ENCODE results near the gene PPP2R2B. TPM values are rescaled to one million over a fixed set of nuclear protein-coding genes. Genes with fewer than 3 reads are reported as not detected.

Gene PPP2R2B
- polyA plus RNA-seq, 3 donors = 0.08 TPM; not detected in 2

DNA sequence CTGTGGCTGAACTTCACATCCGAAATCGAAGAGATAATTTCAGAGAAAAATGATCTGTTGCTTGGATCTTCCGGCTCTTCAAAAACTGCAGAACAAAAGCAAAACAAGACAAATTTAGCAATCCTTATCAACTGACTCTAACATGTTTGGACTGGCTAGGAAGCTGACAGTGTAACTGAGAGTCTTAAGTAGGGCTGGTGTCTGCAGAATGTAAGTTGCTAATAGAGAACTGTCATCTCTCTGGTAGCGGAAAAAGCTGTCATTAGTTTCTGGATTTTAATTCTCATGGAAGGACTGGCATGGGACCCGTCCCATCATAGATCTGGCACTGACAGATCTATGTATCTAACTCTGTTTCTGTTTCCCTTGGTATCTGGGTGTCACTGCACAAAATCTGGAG is 278.2 kb downstream of the PPP2R2B start:
- WGBS (ENCODE audit: insufficient coverage) = 95% methylated on average over 4 of the region's 5 CpGs
- Histone ChIP-seq H3K9me3 (replicated peaks in 1 of 2; ENCODE audit: control insufficient read depth in 1 of 2, insufficient read depth in 1 of 2, low read length in 2 of 2) (no peaks in the 10 kb centered on the region), H3K79me2 (ENCODE audit: insufficient read depth, low read length) (no peaks in the 10 kb centered on the region)

GRCh38 chr5:146599261-146599660 is 279.3 kb downstream of the PPP2R2B start:
- WGBS (ENCODE audit: insufficient coverage) = 89% methylated on average over 1 of the region's 1 CpG
- H3K9me3 ChIP-seq (replicated peaks in 1 of 2; ENCODE audit: control insufficient read depth in 1 of 2, insufficient read depth in 1 of 2, low read length in 2 of 2) = no peaks in the 10 kb centered on the region
- H2AFZ ChIP-seq (ENCODE audit: insufficient read depth, low read depth, low read length, poor library complexity, severe bottlenecking) = no peak overlapping the region
- no peak overlapping the region for H3K27ac Mint-ChIP-seq
- H3K36me3 Mint-ChIP-seq = no peaks in the 10 kb centered on the region
- TF ChIP-seq, protein P1, sequence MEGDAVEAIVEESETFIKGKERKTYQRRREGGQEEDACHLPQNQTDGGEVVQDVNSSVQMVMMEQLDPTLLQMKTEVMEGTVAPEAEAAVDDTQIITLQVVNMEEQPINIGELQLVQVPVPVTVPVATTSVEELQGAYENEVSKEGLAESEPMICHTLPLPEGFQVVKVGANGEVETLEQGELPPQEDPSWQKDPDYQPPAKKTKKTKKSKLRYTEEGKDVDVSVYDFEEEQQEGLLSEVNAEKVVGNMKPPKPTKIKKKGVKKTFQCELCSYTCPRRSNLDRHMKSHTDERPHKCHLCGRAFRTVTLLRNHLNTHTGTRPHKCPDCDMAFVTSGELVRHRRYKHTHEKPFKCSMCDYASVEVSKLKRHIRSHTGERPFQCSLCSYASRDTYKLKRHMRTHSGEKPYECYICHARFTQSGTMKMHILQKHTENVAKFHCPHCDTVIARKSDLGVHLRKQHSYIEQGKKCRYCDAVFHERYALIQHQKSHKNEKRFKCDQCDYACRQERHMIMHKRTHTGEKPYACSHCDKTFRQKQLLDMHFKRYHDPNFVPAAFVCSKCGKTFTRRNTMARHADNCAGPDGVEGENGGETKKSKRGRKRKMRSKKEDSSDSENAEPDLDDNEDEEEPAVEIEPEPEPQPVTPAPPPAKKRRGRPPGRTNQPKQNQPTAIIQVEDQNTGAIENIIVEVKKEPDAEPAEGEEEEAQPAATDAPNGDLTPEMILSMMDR (IDR thresholded peaks at IDR 0.05) = no peak
- no peaks in the 10 kb centered on the region for H3K36me3 ChIP-seq (replicated peaks in 1 of 2; ENCODE audit: control insufficient read depth in 1 of 2, insufficient read depth in 2 of 2, low read length in 2 of 2)
- H3K4me1 Mint-ChIP-seq = no peaks in the 10 kb centered on the region
- H3K4me3 ChIP-seq (replicated peaks in 1 of 3; ENCODE audit: low read depth in 2 of 3, low read length in 3 of 3) = no peak overlapping the region
- no peak for DNase-seq
- no peaks in the 10 kb centered on the region for H3K27me3 ChIP-seq (ENCODE audit: control insufficient read depth in 2 of 2, insufficient read depth in 2 of 2, low read length in 2 of 2)
- H3K9ac ChIP-seq (ENCODE audit: insufficient read depth, low read length, poor library complexity, severe bottlenecking) = no peak overlapping the region
- H3K79me2 ChIP-seq (ENCODE audit: insufficient read depth, low read length) = no peaks in the 10 kb centered on the region
- no peak overlapping the region for H3K27ac ChIP-seq (ENCODE audit: low read depth in 1 of 2, low read length in 2 of 2)
- no peaks in the 10 kb centered on the region for H4K20me1 ChIP-seq (ENCODE audit: insufficient read depth, low read length)
- intact Hi-C loops (cut with micrococcal nuclease) = no loop called here
- no peak overlapping the region for H3K4me3 Mint-ChIP-seq
- H3K9me3 Mint-ChIP-seq = peaks cover 0 to 2% (median 0%) of the 10 kb centered on the region in 7 donors
- peaks cover 0 to 2% (median 0%) of the 10 kb centered on the region in 3 donors for H3K27me3 Mint-ChIP-seq (ENCODE audit: low read depth in 3 of 3)
- no peaks in the 10 kb centered on the region for H3K4me1 ChIP-seq (ENCODE audit: control insufficient read depth in 1 of 2, insufficient read depth in 2 of 2, low read length in 2 of 2)
- H3K4me2 ChIP-seq (replicated peaks; ENCODE audit: extremely low read depth, low read length, poor library complexity, severe bottlenecking) = no peak overlapping the region

More for the DNA sequence above, 278.2 kb downstream of the PPP2R2B start:
- intact Hi-C loops (cut with micrococcal nuclease) = no loop called here
- Mint-ChIP-seq H3K36me3 (no peaks in the 10 kb centered on the region), H3K27ac (no peak overlapping the region), H3K27me3 (ENCODE audit: low read depth in 3 of 3) (peaks cover 0 to 4% (median 0%) of the 10 kb centered on the region in 3 donors), H3K4me1 (no peaks in the 10 kb centered on the region), H3K4me3 (no peak overlapping the region), H3K9me3 (peaks cover 0 to 2% (median 0%) of the 10 kb centered on the region in 7 donors)
- Histone ChIP-seq H3K9ac (ENCODE audit: insufficient read depth, low read length, poor library complexity, severe bottlenecking) (no peak overlapping the region), H3K4me1 (ENCODE audit: control insufficient read depth in 1 of 2, insufficient read depth in 2 of 2, low read length in 2 of 2) (no peaks in the 10 kb centered on the region), H4K20me1 (ENCODE audit: insufficient read depth, low read length) (no peaks in the 10 kb centered on the region), H3K27me3 (ENCODE audit: control insufficient read depth in 2 of 2, insufficient read depth in 2 of 2, low read length in 2 of 2) (no peaks in the 10 kb centered on the region), H3K27ac (ENCODE audit: low read depth in 1 of 2, low read length in 2 of 2) (no peak overlapping the region), H2AFZ (ENCODE audit: insufficient read depth, low read depth, low read length, poor library complexity, severe bottlenecking) (no peak overlapping the region), H3K4me3 (replicated peaks in 1 of 3; ENCODE audit: low read depth in 2 of 3, low read length in 3 of 3) (no peak overlapping the region), H3K4me2 (replicated peaks; ENCODE audit: extremely low read depth, low read length, poor library complexity, severe bottlenecking) (no peak overlapping the region), H3K36me3 (replicated peaks in 1 of 2; ENCODE audit: control insufficient read depth in 1 of 2, insufficient read depth in 2 of 2, low read length in 2 of 2) (no peaks in the 10 kb centered on the region)
- DNase-seq = no peak
- TF ChIP-seq, protein P1 (IDR thresholded peaks at IDR 0.05) = no peak
